Inflammatory macrophage treated with lipopolysaccharide for 1 hour (primary cell): Measurements from ENCODE around the gene TASL.
"Not testable (repeated sequence)": the region's sequence is repeated elsewhere in the genome, so short reads cannot be mapped to it uniquely, and the experiment has no call there.

Experiments used
- DNase-seq, 2 donors: peaks; one replicate each; pipeline ENCODE4 v3.0.0-alpha.2; 2020 to 2022

The TASL gene, protein sequence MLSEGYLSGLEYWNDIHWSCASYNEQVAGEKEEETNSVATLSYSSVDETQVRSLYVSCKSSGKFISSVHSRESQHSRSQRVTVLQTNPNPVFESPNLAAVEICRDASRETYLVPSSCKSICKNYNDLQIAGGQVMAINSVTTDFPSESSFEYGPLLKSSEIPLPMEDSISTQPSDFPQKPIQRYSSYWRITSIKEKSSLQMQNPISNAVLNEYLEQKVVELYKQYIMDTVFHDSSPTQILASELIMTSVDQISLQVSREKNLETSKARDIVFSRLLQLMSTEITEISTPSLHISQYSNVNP

DNA sequence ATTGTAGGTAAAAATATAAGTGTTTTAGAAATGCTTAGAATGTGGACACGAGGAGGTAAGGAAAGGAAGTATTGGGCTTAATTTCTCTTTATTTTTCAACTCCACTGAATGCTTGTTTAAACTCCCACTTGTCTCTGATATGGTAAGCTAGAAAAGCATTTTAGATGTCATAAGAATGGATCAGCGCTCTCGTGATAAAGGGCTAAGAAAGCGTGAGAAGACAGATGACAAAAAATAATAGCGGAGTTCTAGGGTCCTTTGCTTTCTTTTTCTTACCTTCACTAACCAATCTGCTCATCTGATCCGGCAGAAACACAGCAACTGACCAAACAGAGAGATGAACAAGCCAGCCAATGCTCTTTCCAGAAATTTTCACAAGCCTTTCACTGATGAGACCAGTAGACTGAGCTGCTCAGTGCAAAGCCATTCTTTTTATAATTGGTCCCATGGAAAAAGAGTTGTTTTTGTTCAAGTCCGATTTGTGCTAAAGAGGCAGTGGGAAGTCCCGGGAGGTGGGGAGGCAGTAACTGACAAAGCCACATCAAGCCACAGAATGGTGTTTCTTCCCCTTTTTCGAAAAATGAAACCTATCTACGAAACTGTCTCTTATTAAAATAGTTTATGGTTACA, at the start of gene TASL:
TASL (minus strand) TSS at position 405 of the 630 bp plus-strand sequence. CDS start 17,411 bp downstream, outside the sequence.
- DNase-seq = peak; percentile 64 to 68

DNA sequence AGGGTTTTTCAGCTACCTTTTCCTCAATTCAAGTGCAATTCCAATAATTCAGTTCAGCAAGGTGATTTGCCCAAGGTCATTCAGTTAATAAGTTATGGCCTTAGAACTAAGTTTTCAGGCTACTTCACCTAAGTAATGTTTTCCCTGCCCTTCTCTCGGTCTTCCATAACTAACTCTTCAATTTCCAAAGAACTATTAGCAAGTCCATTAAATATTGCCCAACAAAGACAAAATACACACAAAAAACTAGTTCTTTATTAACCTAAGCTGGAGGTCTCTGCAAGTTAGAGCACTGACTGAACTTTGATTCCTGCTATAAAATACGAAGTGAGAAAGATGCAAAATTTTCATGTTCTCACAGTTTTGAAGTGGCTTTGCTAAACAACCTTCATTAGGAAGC, 48.8 kb upstream of the TASL start:
- no peak for DNase-seq

DNA sequence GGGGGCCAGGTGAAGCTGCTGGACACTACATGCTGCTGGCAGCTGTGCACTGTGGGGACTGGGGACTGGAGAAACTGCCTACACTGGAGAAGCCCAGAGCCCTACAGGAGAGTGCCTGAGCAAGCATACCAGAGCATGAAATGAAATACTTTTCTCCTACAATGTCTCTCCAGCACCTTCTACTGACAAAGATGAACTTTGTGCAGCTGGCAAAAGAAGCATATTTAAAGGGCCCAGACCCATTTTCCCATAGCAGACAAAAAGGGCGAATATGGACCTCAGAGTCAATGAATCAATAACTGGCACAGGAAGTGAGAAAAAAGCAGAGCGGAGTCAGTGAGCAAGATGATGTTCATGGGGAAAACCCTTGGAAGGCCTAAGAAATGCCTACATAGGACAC, 44.8 kb upstream of the TASL start:
- no peak for DNase-seq

DNA sequence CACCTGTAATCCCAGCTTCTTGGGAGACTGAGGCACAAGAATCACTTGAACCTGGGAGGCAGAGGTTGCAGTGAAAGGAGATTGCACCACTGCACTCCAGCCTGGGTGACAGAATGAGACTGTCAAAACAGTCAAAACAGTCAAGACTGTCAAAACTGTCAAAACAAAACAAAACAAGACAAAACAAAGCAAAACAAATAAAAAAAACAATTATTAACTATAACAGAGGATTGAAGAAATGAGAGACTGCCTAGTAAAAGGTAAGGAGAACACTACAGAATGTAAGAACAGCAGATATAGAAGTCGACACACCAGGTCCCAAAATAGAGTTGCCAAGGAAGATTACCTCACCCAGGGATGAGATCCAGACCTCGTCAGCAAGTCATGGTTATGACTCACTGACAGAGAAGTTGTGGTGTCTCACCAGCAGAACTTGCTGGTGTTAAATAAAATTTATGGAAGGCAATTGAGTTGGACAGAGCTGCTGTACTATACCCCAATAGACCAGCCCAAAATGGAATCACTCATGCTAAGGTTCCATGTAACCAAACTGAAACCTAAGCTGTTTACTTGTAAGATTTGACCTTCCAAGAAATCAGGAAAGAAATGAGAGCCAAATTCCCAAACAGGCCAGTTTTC, 43.5 kb upstream of the TASL start:
- peak; percentile 60 to 81 for DNase-seq

DNA sequence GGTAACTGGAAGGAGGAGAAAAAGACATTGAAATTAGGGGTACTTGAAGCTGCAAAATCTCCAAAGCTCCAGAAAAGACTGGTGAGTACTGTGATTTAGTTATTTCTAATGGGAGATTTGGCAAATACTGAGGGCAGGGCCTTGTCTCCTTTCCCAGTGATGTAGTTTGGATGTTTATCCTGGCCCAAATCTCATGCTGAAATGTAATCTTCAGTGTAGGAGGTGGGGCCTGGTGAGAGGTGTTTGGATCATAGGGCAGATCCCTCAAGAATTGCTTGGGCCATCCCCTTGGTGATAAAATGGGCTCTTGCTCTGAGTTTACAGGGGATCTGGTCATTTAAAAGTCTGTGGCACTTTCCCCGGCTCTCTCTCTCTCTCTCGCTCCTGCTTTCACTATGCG, 42.6 kb upstream of the TASL start:
- DNase-seq = no peak

DNA sequence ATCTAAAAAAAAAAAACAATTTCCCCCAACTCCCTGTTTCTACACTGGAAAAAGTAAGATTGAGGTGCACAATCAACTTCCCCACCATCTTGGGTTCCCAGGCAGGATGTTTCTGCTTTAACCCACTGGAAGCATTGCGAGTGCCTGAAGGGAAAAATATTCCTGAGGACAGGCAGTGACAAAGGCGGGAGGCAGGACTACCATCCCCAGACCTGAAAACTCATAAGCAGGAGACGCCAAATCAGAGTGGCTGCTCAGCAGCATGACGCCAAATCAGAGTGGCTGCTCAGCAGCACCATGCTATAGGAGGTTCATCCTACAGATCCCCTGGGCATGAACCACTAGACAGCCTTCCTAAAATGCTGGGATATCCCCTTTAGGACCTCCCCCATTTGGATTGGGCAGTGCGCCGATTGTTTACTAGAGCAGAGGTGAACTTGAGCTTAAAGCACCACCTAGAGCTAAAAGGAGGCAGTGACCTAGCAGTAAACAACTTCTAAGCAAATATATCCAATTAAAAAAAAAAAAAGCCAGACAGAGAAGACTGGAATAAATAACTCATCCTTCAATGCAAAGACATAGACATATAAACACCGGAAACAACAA, 40.7 kb upstream of the TASL start:
- peak; percentile 26 to 35 for DNase-seq

DNA sequence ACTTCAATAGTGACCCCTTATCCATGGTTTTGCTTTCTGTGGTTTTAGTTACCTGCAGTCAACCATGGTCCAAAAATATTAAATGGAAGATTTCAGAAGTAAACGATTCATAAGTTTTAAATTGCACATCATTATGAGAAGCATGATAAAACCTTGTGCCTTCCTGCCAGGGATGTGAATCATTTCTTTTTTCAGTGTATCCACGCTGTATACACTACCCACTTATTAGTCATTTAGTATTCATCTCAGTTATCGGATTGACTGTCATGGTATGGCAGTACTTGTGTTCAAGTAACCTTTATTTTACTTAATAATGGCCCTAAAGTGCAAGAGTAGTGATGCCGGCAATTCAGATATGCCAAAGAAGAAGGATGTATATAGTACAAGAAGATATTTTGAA, 37.7 kb upstream of the TASL start:
- DNase-seq = peak in 1 of 2 donors; percentile 40

DNA sequence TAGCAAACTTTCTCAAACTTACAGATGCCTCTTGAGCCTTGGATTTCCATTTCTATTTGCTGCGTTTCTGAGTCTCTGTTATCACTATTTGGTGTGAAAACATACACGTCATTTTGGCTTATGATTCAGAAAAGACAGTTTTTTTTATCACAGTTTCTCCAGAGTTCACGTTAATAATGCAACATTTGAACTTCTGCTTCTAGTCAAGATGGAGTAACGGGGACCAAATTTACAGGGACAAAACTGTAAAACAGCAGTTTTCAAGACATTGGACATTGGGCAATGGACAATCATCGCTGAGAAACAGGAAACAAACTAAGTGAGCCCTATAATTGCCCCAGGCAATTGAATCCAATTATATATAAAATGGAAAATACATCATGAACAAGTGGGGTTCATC, 36.2 kb upstream of the TASL start:
- DNase-seq = peak; percentile 78 to 88

DNA sequence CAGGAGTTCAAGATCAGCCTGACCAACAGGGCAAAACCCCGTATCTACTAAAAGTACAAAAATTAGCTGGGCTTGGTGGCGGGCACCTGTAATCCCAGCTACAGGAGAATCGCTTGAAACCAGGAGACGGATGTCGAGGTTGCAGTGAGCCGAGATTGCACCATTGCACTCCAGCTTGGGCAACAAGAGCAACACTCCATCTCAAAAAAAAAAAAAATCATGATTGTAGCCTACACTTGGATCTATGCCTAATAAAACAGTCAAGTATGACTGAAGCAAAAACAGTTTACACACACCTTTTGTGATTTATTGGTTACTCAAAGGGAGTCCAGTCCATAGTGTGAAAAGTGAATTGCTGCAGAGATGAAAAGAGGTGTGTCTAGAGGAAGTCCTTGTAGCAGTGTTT, 34.7 kb upstream of the TASL start:
- DNase-seq = no peak

DNA sequence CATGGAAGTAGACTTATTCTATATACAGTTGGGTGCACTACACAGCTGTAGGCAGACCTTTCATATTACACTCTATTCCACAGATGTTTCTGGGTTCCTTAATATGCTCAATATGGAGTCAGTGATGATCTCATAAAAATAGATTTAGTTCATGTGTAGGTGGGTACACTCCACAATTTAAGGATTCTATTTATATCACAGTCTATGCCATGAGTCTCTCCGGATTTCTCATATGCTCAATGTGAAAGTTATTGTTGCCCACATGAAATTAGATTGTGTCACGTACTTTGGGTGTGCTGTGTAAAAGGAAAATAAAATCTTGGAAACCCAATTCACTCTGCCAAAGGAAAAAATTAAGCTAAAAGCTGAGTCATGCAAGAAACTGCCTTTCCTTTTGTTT, 32.5 kb upstream of the TASL start:
- DNase-seq = peak; percentile 14 to 78

DNA sequence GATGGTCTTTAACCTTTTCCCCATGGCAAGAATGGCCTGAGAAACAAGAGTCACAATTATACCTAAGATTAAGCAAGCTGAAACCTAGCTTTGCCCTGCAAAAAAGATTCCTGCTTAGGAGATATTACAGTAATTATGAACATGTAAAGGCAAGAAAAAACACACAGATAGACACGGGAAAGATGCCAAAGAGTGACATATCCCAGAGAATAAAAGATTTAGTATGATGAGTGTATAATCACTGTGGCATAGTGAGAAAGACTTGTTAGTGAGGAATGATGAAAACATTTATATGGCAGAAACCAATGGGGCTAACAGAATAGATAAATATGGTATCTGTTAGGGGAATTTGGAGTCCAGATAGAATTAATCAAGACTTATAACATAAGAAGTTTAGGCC, 29.6 kb upstream of the TASL start:
- DNase-seq = no peak

DNA sequence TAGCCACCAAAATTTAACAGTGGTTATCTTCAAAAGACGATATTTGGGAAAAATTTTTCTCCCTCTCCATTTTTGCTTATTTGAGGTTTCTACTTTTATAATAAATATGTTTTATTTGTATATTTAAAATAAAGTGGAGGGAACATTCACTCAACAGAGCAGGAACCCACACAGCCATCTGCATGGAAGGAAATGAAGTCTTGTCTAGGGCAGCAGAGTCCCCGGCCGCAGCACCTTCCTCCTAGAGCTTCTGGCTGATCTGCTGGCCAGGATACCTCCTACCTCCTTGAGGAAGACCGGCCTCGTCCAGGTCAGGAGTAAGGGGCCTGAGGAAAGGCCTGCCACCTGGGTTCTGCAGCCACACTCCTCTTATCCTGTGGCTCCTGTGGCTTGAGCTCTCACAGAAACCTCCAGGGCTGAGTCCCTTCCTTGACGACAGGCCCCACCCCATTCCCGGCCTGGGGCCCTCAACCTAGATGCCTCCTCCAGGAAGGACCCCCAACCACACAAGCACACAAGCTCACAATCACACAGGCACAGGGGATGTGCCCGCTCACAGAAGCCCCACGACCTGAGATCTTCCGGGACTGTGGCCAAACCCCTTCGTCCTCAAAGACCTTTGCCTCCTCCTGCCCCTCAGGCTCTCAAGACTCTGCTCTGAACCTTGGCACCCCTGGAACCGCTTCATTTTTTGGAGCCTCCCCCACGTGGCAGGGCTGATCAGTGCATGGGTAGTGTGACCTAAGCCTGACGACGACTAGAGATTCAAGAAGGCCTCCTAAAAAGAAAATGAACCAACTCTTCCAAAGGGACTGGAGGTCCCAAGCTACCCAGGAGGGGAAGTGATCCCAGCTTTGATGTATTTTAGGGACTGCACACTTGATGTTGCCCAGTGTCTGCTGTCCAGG, 23.0 kb upstream of the TASL start:
- not testable (repeated sequence) for DNase-seq

DNA sequence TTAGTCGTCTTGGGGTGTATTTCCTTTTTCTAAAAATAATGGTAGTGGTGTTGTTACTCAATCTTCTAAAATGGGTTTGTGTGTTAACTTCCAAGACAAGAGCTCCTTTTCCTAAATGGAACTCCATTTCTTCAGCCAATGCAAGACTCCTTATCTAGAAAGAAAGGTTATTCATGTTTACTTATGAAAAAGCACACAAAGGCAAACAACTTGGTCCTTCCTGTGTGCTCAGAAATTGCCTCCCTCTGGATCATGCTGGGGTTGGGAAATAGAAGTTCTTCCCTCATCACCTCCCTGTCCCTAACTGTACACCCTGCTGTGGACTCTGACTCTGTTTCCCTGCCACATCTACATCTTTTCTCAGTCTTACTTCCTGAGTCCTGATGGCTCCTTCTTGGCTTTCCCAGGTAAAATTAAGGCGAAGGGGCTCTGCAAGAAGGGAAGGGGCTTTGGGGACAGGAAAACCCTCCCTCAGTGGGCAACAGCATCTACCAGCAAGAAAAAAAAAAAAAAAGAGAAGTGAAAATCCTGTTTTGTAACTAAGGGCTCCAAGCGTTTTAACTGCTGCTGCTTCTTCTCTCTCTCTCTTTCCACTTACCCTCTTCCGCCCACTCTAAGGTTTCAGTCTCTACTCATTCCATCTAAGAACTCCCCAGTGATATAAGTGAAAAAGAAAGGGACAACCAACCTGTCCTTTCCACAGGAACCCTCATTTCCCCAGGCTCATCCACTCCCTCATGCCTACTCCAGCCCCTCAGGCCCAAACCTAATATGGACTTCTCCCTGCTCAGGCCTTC, 19.8 kb upstream of the TASL start:
- DNase-seq = peak in 1 of 2 donors; percentile 54

DNA sequence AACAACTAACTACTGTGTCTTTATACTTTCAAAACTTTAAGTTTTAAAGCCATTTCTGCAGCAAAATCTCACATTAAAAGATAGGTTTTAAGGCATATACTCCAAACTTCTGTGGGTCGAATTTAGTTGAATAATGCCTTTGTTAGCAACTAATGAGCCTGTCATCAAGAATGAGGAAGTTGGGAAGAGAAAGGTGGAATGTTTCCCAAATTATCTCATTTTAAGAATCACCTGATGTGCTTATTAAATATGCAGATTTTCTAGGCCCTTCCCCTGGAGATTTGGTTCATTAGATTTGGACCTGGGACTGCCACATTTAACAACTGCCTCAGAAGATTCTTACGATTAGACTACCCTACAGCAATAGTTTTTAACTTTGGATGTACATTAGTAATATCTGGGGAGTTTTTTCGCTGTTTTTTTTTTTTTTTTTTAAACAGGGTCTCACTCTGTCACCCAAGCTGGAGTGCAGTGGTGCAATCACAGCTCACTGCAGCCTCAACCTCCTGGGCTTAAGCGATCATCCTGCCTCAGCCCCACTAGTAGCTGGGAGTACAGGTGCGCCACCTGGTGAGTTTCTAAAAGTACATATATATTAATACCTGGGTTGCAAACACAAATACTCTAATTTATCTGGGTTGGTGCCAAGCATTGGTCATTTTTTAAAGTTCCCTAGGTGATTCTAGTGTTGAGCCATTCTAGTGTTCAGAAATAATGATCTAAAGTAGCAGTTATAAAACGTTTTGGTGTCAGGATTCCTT, 16.1 kb upstream of the TASL start:
- no peak for DNase-seq

DNA sequence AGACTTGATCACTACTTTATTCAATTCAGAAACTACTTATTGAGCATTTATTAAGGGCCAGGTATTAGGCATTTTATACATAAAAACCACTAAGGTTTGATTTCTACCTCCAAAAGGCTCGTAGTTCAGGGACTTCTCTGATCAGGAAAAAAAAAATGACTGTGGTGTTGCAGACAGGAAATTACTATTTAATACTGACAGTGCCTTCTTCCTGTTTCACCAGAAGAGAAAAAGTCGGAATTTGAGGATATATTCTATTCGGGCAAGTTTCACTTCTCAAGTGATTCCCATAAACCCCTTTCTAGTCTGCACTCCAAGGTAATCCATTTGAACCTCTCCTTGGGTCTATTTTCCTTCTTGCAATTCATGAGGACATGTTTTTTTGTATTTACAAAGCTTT, 15.3 kb upstream of the TASL start:
- peak in 1 of 2 donors; percentile 45 for DNase-seq

DNA sequence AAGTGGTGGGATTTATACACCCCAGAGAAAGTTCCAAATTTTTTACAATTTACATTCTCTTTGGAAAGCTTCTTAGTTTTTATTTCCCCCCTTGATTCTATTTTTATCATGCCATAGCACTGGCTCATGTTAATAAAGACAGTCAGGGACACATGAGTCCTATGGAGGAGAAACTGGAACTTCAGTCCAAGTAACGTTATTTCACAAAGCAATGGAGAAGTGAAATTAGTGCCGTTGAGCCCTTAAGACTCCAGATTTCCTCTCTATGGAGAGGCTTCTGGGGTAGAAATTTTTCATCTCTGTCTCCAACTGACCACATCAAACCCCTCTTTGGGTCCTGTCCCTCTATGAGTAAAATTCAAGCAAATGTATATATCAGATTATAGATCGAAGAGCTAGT, 12.8 kb upstream of the TASL start:
- peak in 1 of 2 donors; percentile 64 for DNase-seq

DNA sequence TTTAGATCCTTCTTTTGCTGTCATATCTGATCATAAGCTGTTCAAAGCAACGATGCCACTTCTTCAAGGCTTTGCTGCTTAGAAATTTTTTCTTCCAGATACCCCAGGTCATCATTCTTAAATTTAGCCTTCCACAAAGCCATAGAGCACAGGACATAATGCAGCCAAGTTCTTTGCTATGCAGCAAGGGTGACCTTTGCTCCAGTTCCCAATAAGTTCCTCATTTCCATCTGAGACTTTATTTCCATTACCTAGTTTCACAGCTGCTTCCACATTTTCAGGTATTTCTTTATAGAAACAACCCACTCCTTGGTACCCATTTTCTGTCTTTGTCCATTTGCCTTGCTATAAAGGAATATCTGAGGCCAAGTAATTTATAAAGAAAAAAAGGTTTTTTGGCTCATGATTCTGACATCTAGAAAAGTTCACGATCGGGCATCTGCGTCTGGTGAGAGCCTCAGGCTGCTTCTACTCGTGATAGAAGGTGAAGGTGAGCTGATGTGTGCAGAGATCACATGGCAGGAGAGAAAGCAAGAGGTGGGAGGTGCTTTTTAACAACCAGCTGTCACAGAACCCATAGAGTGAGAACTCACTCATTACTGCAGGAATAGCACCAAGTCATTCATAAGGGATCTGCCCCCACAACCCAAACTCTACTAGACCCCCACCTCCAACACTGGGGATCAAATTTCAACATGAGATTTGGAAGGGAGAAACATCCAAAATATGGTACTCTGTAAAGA, 11.8 kb upstream of the TASL start:
- DNase-seq = no peak

DNA sequence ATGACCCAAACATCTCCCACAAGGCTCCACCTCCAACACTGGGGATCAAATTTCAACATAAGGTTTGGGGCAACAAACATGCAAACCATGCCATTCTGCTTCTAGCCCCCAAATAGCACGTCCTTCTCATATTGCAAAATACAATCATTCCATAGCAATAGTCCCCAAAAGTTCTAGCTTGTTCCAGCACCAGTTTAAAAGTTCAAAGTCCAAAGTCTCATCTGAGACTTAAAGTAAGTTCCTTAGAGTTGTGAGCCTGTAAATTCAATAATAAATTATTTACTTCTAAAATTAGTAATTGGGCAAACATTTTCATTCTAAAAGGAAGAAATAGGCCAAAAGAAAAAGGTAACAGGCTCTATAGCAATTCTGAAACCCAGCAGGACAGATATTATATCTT, 8.9 kb upstream of the TASL start:
- no peak for DNase-seq

DNA sequence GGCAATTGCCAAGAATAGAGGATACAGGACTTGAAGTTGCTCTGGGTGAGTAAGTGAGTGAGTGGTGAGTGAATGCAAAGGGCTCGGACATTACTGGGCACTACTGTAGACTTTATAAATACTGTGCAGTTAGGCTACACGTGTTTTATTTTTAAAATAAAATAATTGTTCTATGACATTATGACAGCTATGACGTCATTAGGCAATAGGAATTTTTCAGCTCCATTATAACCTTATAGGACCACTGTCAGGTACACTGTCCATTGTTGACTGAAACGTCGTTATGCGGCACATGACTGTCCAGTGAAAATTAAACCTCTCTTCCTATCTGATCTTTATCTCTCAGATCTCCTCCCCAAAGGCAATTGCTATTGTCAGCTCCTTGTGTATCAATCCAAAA, 5.1 kb upstream of the TASL start:
- DNase-seq = no peak

DNA sequence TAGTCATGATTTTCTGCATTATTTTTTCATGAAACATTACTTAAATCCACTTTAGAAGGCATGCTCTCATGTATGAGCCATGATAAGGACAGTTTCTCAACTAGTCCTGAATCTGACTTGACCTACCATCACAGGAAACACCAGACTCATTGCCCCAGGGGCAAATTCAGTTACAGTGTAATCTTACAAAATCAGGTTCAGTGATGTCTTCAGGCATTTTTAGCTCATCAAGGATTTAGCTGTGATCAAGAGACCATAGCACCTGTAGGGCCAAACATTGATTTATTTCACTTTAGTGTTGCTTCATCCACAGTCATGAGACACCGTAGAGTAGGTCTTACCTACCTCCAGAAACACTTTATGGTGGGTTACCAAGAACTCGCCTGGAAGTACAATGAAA, 3.1 kb upstream of the TASL start:
- no peak for DNase-seq
